K562 (cell line): ENCODE measurements around the gene DCST1. TPM values are rescaled to one million over a fixed set of nuclear protein-coding genes. Genes with fewer than 3 reads are reported as not detected.

Experiments used
- GTF2B ChIP-seq: IDR thresholded peaks from 2 replicates; pipeline ENCODE4 v1.6.1; 2011; ENCODE audit not compliant: insufficient read length; ENCODE audit errors: extremely low read depth
- HMGN3 ChIP-seq: IDR thresholded peaks from 2 replicates; pipeline ENCODE4 v1.6.1; 2011; ENCODE audit warnings: borderline replicate concordance, low read depth, mild to moderate bottlenecking, mixed read lengths, low read length; ENCODE audit not compliant: insufficient read length; ENCODE audit errors: extremely low read depth
- REST ChIP-seq, 2 experiments: fragments of 450-650 bp; formaldehyde crosslinking in 1 of 2; IDR thresholded peaks; 2 replicates each; pipeline versions ENCODE4 v1.4.0 to v1.6.1; 2014 to 2020; ENCODE audit warnings: mild to moderate bottlenecking in 2 of 2, borderline replicate concordance in 1 of 2, low read depth in 1 of 2
- SMARCA5 ChIP-seq: fragments of 450-650 bp; IDR thresholded peaks from 2 replicates; pipeline ENCODE4 v1.6.1; 2016
- TCF7L2 ChIP-seq: fragments of 150-350 bp; IDR thresholded peaks from 2 replicates; pipeline ENCODE4 v1.6.1; 2016; ENCODE audit warnings: low read depth, mild to moderate bottlenecking, low read length, moderate library complexity
- TFE3 ChIP-seq: fragments of 450-650 bp; formaldehyde crosslinking; IDR thresholded peaks from 2 replicates; pipeline ENCODE4 v1.4.0; 2020; ENCODE audit warnings: mild to moderate bottlenecking, mixed read lengths
- polyA plus RNA-seq, 8 experiments: library from polyadenylated mRNA; depleted of rRNA in 4 of 8; stranded (reverse) in 5 of 8; unstranded in 3 of 8; fragments of >200 nt; fragmentation: Nextera tagmentation in 2 of 8; fragmentation: Illumina TruSeq in 1 of 8; extraction: Ambion mirVana in 2 of 8; extraction: Trizol in 1 of 8; gene quantifications; 2 replicates each; pipeline versions ENCODE4 v1.2.1 to v1.2.3, GENCODE V29; 2011 to 2014; ENCODE audit warnings: inconsistent platforms in 1 of 8, missing spikeins in 1 of 8
- total RNA-seq, 7 experiments: library from RNA; depleted of rRNA in 6 of 7; stranded (reverse); fragments of >200 nt in 6 of 7; fragmentation: Illumina TruSeq in 2 of 7; extraction: Trizol in 2 of 7; gene quantifications; 2 replicates each; pipeline versions ENCODE4 v1.2.1 to v1.2.3, GENCODE V29; 2011 to 2021; ENCODE audit warnings: low replicate concordance in 1 of 7
- TF ChIP-seq, protein P1 (sequence below): IDR thresholded peaks from 2 replicates; pipeline ENCODE4 v1.6.1; 2011; ENCODE audit warnings: borderline replicate concordance, low read depth, mild to moderate bottlenecking, moderate library complexity, low read length; ENCODE audit not compliant: insufficient read depth, poor library complexity, severe bottlenecking
- TF ChIP-seq, protein P2 (sequence below): fragments of 250-450 bp; sonication (Bioruptor Pico); IDR thresholded peaks from 2 replicates; pipeline ENCODE4 v1.5.0; 2022; ENCODE audit warnings: mild to moderate bottlenecking

DCST1 gene
- total and polyA plus RNA-seq, 9 of the 15 experiments (the other 6 are each of a cell fraction or from before 2014, with no cell fraction given), result not detected

- peak; percentile 33 for TF ChIP-seq GTF2B
- peak; percentile 81 for TF ChIP-seq REST (IDR thresholded peaks at IDR 0.05; ENCODE audit: borderline replicate concordance)
- no peak for TF ChIP-seq REST (CRISPR knock-in tag; IDR thresholded peaks at IDR 0.05; ENCODE audit: low read depth)
- 0 out of 2 replicates have a peak, but pooled peaks have one; percentile 26 for TF ChIP-seq TCF7L2
- TF ChIP-seq HMGN3, result peak; percentile 26
- TF ChIP-seq, protein P1, sequence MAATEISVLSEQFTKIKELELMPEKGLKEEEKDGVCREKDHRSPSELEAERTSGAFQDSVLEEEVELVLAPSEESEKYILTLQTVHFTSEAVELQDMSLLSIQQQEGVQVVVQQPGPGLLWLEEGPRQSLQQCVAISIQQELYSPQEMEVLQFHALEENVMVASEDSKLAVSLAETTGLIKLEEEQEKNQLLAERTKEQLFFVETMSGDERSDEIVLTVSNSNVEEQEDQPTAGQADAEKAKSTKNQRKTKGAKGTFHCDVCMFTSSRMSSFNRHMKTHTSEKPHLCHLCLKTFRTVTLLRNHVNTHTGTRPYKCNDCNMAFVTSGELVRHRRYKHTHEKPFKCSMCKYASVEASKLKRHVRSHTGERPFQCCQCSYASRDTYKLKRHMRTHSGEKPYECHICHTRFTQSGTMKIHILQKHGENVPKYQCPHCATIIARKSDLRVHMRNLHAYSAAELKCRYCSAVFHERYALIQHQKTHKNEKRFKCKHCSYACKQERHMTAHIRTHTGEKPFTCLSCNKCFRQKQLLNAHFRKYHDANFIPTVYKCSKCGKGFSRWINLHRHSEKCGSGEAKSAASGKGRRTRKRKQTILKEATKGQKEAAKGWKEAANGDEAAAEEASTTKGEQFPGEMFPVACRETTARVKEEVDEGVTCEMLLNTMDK, result peak; percentile 39
- TF ChIP-seq, protein P2, sequence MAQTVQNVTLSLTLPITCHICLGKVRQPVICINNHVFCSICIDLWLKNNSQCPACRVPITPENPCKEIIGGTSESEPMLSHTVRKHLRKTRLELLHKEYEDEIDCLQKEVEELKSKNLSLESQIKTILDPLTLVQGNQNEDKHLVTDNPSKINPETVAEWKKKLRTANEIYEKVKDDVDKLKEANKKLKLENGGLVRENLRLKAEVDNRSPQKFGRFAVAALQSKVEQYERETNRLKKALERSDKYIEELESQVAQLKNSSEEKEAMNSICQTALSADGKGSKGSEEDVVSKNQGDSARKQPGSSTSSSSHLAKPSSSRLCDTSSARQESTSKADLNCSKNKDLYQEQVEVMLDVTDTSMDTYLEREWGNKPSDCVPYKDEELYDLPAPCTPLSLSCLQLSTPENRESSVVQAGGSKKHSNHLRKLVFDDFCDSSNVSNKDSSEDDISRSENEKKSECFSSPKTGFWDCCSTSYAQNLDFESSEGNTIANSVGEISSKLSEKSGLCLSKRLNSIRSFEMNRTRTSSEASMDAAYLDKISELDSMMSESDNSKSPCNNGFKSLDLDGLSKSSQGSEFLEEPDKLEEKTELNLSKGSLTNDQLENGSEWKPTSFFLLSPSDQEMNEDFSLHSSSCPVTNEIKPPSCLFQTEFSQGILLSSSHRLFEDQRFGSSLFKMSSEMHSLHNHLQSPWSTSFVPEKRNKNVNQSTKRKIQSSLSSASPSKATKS (CRISPR knock-in tag), result no peak
- TF ChIP-seq TFE3 (CRISPR knock-in tag), result no peak
- TF ChIP-seq SMARCA5, result 0 out of 2 replicates have a peak, but pooled peaks have one; percentile 17
Observed at GRCh38 chr1:154998818-154999570, 34.6 kb upstream of the DCST1 start (continued).
